Muscle layer of colon (tissue), 2 donors: ENCODE results near the gene CUL1.

ENCODE experiments used
- H3K27ac ChIP-seq: one replicate; pipeline ENCODE4 v1.7.0; 2013; ENCODE audit warnings: low read depth, mild to moderate bottlenecking, low read length, moderate library complexity
- H3K27me3 ChIP-seq, 2 donors: one replicate each; pipeline ENCODE4 v1.7.0; 2013; ENCODE audit warnings: low read length in 2 of 2, mild to moderate bottlenecking in 2 of 2; ENCODE audit not compliant: insufficient read depth in 2 of 2, control insufficient read depth in 1 of 2
- H3K36me3 ChIP-seq: one replicate; pipeline ENCODE4 v1.7.0; 2013; ENCODE audit warnings: mild to moderate bottlenecking, low read length; ENCODE audit not compliant: insufficient read depth
- H3K4me1 ChIP-seq: one replicate; pipeline ENCODE4 v1.7.0; 2013; ENCODE audit warnings: mild to moderate bottlenecking, low read length; ENCODE audit not compliant: insufficient read depth
- H3K4me3 ChIP-seq, 2 donors: one replicate each; pipeline ENCODE4 v1.7.0; 2013; ENCODE audit warnings: low read length in 2 of 2, low read depth in 1 of 2, mild to moderate bottlenecking in 1 of 2, moderate library complexity in 1 of 2
- H3K9ac ChIP-seq: one replicate; pipeline ENCODE4 v1.7.0; 2013; ENCODE audit warnings: low read length
- H3K9me3 ChIP-seq: one replicate; pipeline ENCODE4 v1.7.0; 2013; ENCODE audit warnings: mild to moderate bottlenecking, low read length
- donor health status: abdominal sarcoma.
- donor health status: Adenocarcinoma of cecum.

The CUL1 gene

GRCh38 chr7:148838905-148839304 lies 140.2 kb downstream of the CUL1 start:
- H3K9ac ChIP-seq, result no peak overlapping the region
- H3K36me3 ChIP-seq, result no peaks in the 10 kb centered on the region
- H3K27me3 ChIP-seq, result no peaks in the 10 kb centered on the region
- no peaks in the 10 kb centered on the region for H3K9me3 ChIP-seq
- no peaks in the 10 kb centered on the region for H3K4me1 ChIP-seq
- no peak overlapping the region for H3K27ac ChIP-seq
- H3K4me3 ChIP-seq, result no peak overlapping the region

DNA sequence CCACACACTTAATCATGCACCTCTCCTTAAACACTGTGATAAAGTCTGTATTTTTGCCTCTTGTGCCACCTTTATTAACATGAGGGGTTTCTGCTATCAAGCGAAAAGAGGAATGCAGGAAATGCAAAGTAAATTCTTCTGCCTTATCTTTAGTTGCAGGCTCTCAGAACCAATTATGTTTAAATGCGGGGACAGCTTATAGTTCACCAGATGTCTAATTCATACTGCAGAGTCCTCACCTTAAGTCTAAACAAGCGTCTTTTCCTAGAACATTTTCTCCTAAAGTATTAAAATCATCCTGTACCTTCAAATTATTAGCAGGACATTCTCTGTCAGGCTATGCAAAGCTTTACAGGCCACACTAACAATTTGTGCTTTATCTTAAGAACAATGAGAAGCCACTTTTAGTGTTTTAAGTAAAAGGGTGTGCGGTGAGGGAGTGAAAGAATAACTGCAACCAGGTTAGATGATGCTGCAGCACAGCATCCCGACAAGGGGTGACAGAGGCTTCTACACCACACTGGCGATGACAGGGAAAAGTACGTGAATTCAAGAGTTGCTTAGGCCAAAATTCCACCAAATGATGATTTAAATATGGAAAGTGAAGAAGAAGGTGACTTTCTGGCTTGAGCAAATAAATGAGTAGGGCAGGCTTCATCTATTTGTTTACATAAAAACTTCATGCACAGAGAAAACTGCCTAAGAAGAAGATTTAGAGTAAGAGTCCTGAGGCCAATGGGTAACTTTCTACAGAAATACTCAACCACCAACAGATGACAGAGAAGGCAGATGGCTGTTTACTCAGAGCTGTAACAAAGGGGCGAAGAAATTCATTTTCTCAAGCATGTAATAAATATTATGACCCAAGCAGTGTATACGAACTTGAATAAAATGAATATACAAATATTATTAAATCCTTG lies 149.4 kb downstream of the CUL1 start:
- H3K4me1 ChIP-seq, result no peaks in the 10 kb centered on the region
- H3K9me3 ChIP-seq, result no peaks in the 10 kb centered on the region
- H3K27ac ChIP-seq, result no peak overlapping the region
- no peak overlapping the region for H3K4me3 ChIP-seq
- H3K27me3 ChIP-seq, result no peaks in the 10 kb centered on the region
- H3K9ac ChIP-seq, result no peak overlapping the region
- H3K36me3 ChIP-seq, result no peaks in the 10 kb centered on the region

DNA sequence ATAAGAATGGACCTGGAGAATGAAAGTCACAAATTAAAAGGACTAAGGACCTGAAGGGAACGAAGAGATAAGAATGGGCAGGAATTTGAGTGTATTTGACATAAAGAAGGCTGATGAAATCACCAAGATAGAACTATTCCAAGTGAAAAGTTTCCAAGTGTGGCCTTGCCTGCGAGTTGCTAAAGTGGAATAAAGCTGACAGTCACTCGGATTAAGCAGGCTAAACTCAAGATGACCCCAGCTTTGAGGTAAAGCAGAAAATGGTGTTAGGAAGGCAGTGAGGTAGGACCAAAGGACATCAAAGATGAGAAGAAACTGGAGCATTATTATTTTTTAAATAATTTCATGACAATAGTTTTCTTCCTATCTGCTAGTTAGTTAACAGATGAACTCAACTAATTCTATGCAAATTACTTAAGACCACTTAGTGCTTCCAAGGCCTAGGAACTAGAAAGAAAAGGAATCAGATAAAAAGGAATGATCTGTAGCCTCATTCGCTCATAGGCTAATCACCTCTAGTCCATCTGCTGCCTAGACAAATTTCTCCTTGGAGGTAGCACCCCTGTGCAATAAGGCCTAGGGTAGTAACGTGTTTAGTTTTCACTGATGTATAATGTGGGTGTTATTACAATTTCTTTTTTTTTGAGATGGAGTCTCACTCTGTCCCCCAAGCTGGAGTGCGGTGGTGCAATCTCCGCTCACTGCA lies 150.8 kb downstream of the CUL1 start:
- Histone ChIP-seq H3K27ac (no peak overlapping the region), H3K4me1 (no peaks in the 10 kb centered on the region), H3K27me3 (no peaks in the 10 kb centered on the region), H3K9me3 (no peaks in the 10 kb centered on the region), H3K4me3 (no peak overlapping the region), H3K9ac (no peak overlapping the region), H3K36me3 (no peaks in the 10 kb centered on the region)

DNA sequence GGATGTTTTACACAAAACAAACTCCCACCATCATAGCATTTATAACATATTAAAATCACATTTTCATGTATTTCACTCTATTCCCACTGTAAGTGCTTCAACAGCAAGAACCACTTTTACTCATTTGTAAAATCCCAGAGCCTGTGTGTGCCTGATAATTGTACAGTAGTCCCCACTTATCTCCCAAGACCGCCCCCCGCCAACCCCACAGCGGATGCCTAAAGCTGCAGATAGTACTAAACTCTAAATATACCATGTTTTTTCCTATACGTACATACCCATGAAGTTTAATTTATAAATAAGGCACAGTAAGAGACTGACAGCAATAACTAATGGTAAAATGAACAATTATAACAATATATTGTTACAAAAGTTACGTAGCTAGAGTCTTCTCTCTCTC lies 151.9 kb downstream of the CUL1 start:
- H3K9ac ChIP-seq, result no peak overlapping the region
- H3K27ac ChIP-seq, result no peak overlapping the region
- H3K4me1 ChIP-seq, result no peaks in the 10 kb centered on the region
- no peaks in the 10 kb centered on the region for H3K9me3 ChIP-seq
- H3K36me3 ChIP-seq, result no peaks in the 10 kb centered on the region
- no peak overlapping the region for H3K4me3 ChIP-seq
- no peaks in the 10 kb centered on the region for H3K27me3 ChIP-seq
